H1 (cell line): Measurements from ENCODE around the gene PDZD2. TPM values are rescaled to one million over a fixed set of nuclear protein-coding genes. Genes with fewer than 3 reads are reported as not detected.

Experiments
- CTCF ChIA-PET: fragments of 300-600 bp; sonication (Branson Sonifier 250); formaldehyde crosslinking; loops from one replicate; lab custom pipeline; 2021; ENCODE audit not compliant: partially characterized antibody; lab: Charles Lee
- POLR2A ChIA-PET: fragments of 300-600 bp; sonication (Branson Sonifier 250); formaldehyde crosslinking; loops from one replicate; lab custom pipeline; 2021; ENCODE audit warnings: inconsistent platforms; ENCODE audit not compliant: partially characterized antibody; lab: Charles Lee
- DNase-seq, 2 experiments: peaks; one replicate each; pipeline versions ENCODE4 v3.0.0 to v3.0.0-alpha.2; 2010 to 2022; ENCODE audit warnings: low spot score in 2 of 2, low read depth in 1 of 2, mixed read lengths in 1 of 2
- FAIRE-seq: peaks from 2 replicates; lab custom pipeline; 2011; peaks lifted over from hg19 to GRCh38; lab: Jason Lieb, UNC
- H2AFZ ChIP-seq: 2 replicates; pipeline ENCODE4 v1.8.1; 2012; ENCODE audit warnings: low read length, inconsistent platforms
- H2AK5ac ChIP-seq: 2 replicates; pipeline ENCODE4 v1.6.1; 2013; ENCODE audit warnings: low read depth, low read length
- H2BK120ac ChIP-seq: replicated peaks from 2 replicates; pipeline ENCODE3; 2013; ENCODE audit warnings: low read depth, low read length, inconsistent platforms
- H2BK12ac ChIP-seq: 2 replicates; pipeline ENCODE4 v1.6.1; 2013; ENCODE audit warnings: low read depth, low read length
- H2BK15ac ChIP-seq: 2 replicates; pipeline ENCODE4 v1.6.1; 2013; ENCODE audit warnings: low read length
- H2BK20ac ChIP-seq: 2 replicates; pipeline ENCODE4 v1.6.1; 2013; ENCODE audit warnings: low read length
- H2BK5ac ChIP-seq: 2 replicates; pipeline ENCODE4 v1.6.1; 2013; ENCODE audit warnings: low read depth, low read length
- H3K14ac ChIP-seq: 2 replicates; pipeline ENCODE4 v1.6.1; 2013; ENCODE audit warnings: inconsistent platforms; ENCODE audit not compliant: insufficient read length
- H3K18ac ChIP-seq: 2 replicates; pipeline ENCODE4 v1.6.1; 2013; ENCODE audit warnings: low read length; ENCODE audit errors: extremely low read depth
- H3K23ac ChIP-seq: 2 replicates; pipeline ENCODE4 v1.6.1; 2013; ENCODE audit warnings: inconsistent platforms; ENCODE audit not compliant: insufficient read length
- H3K23me2 ChIP-seq: 2 replicates; pipeline ENCODE4 v1.6.1; 2013; ENCODE audit warnings: low read depth, low read length
- H3K27ac ChIP-seq: 2 replicates; pipeline ENCODE4 v1.6.1; 2011; ENCODE audit warnings: low read depth, low read length, inconsistent platforms
- H3K27me3 ChIP-seq, 4 experiments: replicated peaks in 1 of 4; 1 replicate in 1 of 4; 2 replicates in 3 of 4; pipeline versions ENCODE4 v1.6.1 to v1.8.1; 2011 to 2013; ENCODE audit warnings: low read length in 3 of 4, mild to moderate bottlenecking in 3 of 4, inconsistent platforms in 2 of 4, mixed read lengths in 2 of 4, moderate library complexity in 1 of 4; ENCODE audit not compliant: control insufficient read depth in 3 of 4, insufficient read depth in 3 of 4; ENCODE audit errors: extremely low read depth in 1 of 4
- H3K36me3 ChIP-seq, 4 experiments: 2 replicates each; pipeline versions ENCODE4 v1.6.1 to v1.8.1; 2011 to 2013; ENCODE audit warnings: mild to moderate bottlenecking in 4 of 4, low read length in 3 of 4, moderate library complexity in 2 of 4, control low read depth in 1 of 4, inconsistent platforms in 1 of 4; ENCODE audit not compliant: insufficient read depth in 4 of 4, control insufficient read depth in 2 of 4
- H3K4ac ChIP-seq: replicated peaks from 2 replicates; pipeline ENCODE3; 2013; ENCODE audit warnings: low read length, low read depth, mixed read lengths, inconsistent platforms; ENCODE audit not compliant: insufficient read length
- H3K4me1 ChIP-seq, 4 experiments: replicated peaks in 1 of 4; 1 replicate in 1 of 4; 2 replicates in 3 of 4; pipeline versions ENCODE4 v1.6.1 to v1.8.1; 2011 to 2013; ENCODE audit warnings: low read length in 3 of 4, inconsistent platforms in 2 of 4, mixed read lengths in 1 of 4; ENCODE audit not compliant: insufficient read depth in 4 of 4, control insufficient read depth in 3 of 4
- H3K4me2 ChIP-seq, 2 experiments: 2 replicates each; pipeline versions ENCODE4 v1.6.1 to v1.8.1; 2011 to 2013; ENCODE audit warnings: low read depth in 2 of 2, low read length in 2 of 2, control low read depth in 1 of 2, inconsistent platforms in 1 of 2, mild to moderate bottlenecking in 1 of 2; ENCODE audit not compliant: insufficient read depth in 1 of 2
- H3K4me3 ChIP-seq, 4 experiments: fragments of 200-600, 300-600 bp in 1 of 4; sonication (generic), shearing (Covaris generic), sonication (Bioruptor Twin) in 1 of 4; 2 replicates each; pipeline versions ENCODE4 v1.5.1 to v1.8.1; 2011 to 2016; ENCODE audit warnings: low read length in 4 of 4, low read depth in 3 of 4, control low read depth in 2 of 4, inconsistent platforms in 2 of 4, mild to moderate bottlenecking in 2 of 4, mixed read lengths in 1 of 4, moderate library complexity in 1 of 4; ENCODE audit not compliant: insufficient read depth in 2 of 4; ENCODE audit errors: extremely low read depth in 1 of 4
- H3K56ac ChIP-seq: replicated peaks from 2 replicates; pipeline ENCODE3; 2013; ENCODE audit warnings: low read depth, mild to moderate bottlenecking, mixed read lengths, low read length, inconsistent platforms; ENCODE audit not compliant: insufficient read length
- H3K79me1 ChIP-seq: 2 replicates; pipeline ENCODE4 v1.6.1; 2013; ENCODE audit warnings: low read depth, low read length, control low read depth
- H3K79me2 ChIP-seq, 2 experiments: 2 replicates each; pipeline versions ENCODE4 v1.6.1 to v1.8.1; 2012 to 2013; ENCODE audit warnings: low read length in 2 of 2, mild to moderate bottlenecking in 2 of 2, inconsistent platforms in 1 of 2; ENCODE audit not compliant: insufficient read depth in 2 of 2, control insufficient read depth in 1 of 2
- H3K9ac ChIP-seq, 4 experiments: replicated peaks in 1 of 4; 1 replicate in 1 of 4; 2 replicates in 3 of 4; pipeline versions ENCODE4 v1.6.1 to v1.8.1; 2011 to 2013; ENCODE audit warnings: low read depth in 3 of 4, low read length in 3 of 4, control low read depth in 2 of 4, mild to moderate bottlenecking in 2 of 4, moderate library complexity in 2 of 4, inconsistent platforms in 1 of 4; ENCODE audit errors: extremely low read depth in 1 of 4
- H3K9me3 ChIP-seq, 2 experiments: 2 replicates each; pipeline versions ENCODE4 v1.6.1 to v1.8.1; 2012 to 2013; ENCODE audit warnings: mild to moderate bottlenecking in 2 of 2, moderate library complexity in 2 of 2, control low read depth in 1 of 2, inconsistent platforms in 1 of 2, low read depth in 1 of 2, low read length in 1 of 2, mixed read lengths in 1 of 2; ENCODE audit not compliant: insufficient read depth in 2 of 2
- H4K20me1 ChIP-seq, 2 experiments: replicated peaks in 1 of 2; 2 replicates each; pipeline versions ENCODE3 to v1.8.1; 2011 to 2013; ENCODE audit warnings: inconsistent platforms in 2 of 2, low read length in 2 of 2, mild to moderate bottlenecking in 1 of 2; ENCODE audit not compliant: insufficient read depth in 2 of 2, control insufficient read depth in 1 of 2
- H4K5ac ChIP-seq: 2 replicates; pipeline ENCODE4 v1.6.1; 2013; ENCODE audit warnings: low read length, low read depth, mixed read lengths, inconsistent platforms; ENCODE audit not compliant: insufficient read length
- H4K8ac ChIP-seq: 2 replicates; pipeline ENCODE4 v1.8.0; 2013; ENCODE audit warnings: mild to moderate bottlenecking, moderate library complexity, low read length, inconsistent platforms; ENCODE audit not compliant: insufficient read depth; ENCODE audit errors: extremely low read depth
- H4K91ac ChIP-seq: replicated peaks from 2 replicates; pipeline ENCODE3; 2013; ENCODE audit warnings: low read length, mixed read lengths, inconsistent platforms; ENCODE audit not compliant: insufficient read length
- CTBP2 ChIP-seq: IDR thresholded peaks from 2 replicates; pipeline ENCODE4 v1.7.0; 2011; ENCODE audit warnings: borderline replicate concordance, mild to moderate bottlenecking, moderate library complexity, mixed read lengths, low read length; ENCODE audit not compliant: insufficient read depth, insufficient read length
- GTF2F1 ChIP-seq: IDR thresholded peaks from 2 replicates; pipeline ENCODE4 v1.6.1; 2012; ENCODE audit warnings: low read depth, low read length, improper control_type of control experiment, borderline replicate concordance
- ZNF274 ChIP-seq: IDR thresholded peaks from 2 replicates; pipeline ENCODE4 v1.7.0; 2012; ENCODE audit warnings: low read length, borderline replicate concordance; ENCODE audit errors: extremely low read depth
- WGBS, 2 experiments: shearing (Covaris generic) in 1 of 2; methylation state at CpG; one replicate each; pipeline versions ENCODE4 v1.1.6 to v1.1.7; 2013 to 2015; ENCODE audit warnings: low lambda C conversion rate in 2 of 2, mixed read lengths in 2 of 2, inconsistent platforms in 1 of 2, low coverage in 1 of 2, missing lambda C conversion rate in 1 of 2; ENCODE audit not compliant: insufficient replicate concordance in 2 of 2, insufficient coverage in 1 of 2, insufficient read length in 1 of 2; ENCODE audit errors: extremely low coverage in 1 of 2, missing lambda C conversion rate in 1 of 2; 5-methylcytosine and 5-hydroxymethylcytosine counted together
- polyA plus RNA-seq, 7 experiments: library from polyadenylated mRNA; depleted of rRNA in 3 of 7; stranded (reverse) in 5 of 7; unstranded in 2 of 7; fragments of >200 nt in 5 of 7; fragments of 200-250 nt in 2 of 7; gene quantifications; 1 replicate in 5 of 7; 2 replicates in 1 of 7; 4 replicates in 1 of 7; pipeline versions ENCODE4 v1.2.1 to v1.2.3, GENCODE V29; 2011 to 2013; ENCODE audit warnings: missing spikeins in 2 of 7, mixed read lengths in 2 of 7
- total RNA-seq: library from RNA; stranded (reverse); fragmentation: NEBNext Ultra II Directional; extraction: Animal tissue kit (Norgen Biotek cat#: 25700); gene quantifications from 2 replicates; pipeline ENCODE4 v1.2.1, GENCODE V29; 2021

Gene PDZD2
- total and polyA plus RNA-seq, 2 of the 8 experiments (the other 6 are each of a cell fraction or from before 2014, with no cell fraction given) = 1.2 to 6.8 TPM

DNA sequence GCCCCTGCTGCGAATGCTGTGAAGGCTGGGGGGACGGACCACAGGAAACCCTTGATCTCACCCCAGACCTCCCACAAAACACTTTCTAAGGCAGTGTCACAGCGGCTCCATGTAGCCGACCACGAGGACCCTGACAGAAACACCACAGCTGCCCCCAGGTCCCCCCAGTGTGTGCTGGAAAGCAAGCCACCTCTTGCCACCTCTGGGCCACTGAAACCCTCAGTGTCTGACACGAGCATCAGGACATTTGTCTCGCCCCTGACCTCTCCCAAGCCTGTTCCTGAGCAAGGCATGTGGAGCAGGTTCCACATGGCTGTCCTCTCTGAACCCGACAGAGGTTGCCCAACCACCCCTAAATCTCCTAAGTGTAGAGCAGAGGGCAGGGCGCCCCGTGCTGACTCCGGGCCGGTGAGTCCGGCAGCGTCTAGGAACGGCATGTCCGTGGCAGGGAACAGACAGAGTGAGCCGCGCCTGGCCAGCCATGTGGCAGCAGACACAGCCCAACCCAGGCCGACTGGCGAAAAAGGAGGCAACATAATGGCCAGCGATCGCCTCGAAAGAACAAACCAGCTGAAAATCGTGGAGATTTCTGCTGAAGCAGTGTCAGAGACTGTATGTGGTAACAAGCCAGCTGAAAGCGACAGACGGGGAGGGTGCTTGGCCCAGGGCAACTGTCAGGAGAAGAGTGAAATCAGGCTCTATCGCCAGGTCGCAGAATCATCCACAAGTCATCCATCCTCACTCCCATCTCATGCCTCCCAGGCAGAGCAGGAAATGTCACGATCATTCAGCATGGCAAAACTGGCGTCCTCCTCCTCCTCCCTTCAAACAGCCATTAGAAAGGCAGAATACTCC is 450.4 kb downstream of the PDZD2 start:
- Histone ChIP-seq H2BK20ac (no peak overlapping the region), H2BK5ac (no peak overlapping the region), H3K18ac (no peak overlapping the region), H3K56ac (no peak overlapping the region), H2BK15ac (no peak overlapping the region), H4K5ac (no peak overlapping the region), H4K20me1 (no peaks in the 10 kb centered on the region), H3K4me3 (no peak overlapping the region), H2BK120ac (no peak overlapping the region), H4K91ac (no peak overlapping the region), H3K23ac (no peak overlapping the region), H4K8ac (no peak overlapping the region), H3K9ac (no peak overlapping the region), H3K27ac (no peak overlapping the region), H3K4ac (no peak overlapping the region), H3K36me3 (no peaks in the 10 kb centered on the region; a peak in 1 of 8 replicates), H3K4me2 (no peak overlapping the region), H3K4me1 (peaks cover 0 to 2% (median 0%) of the 10 kb centered on the region in 4 experiments; a peak in 1 of 7 replicates), H3K79me2 (no peaks in the 10 kb centered on the region), H3K79me1 (no peaks in the 10 kb centered on the region), H2AFZ (no peak overlapping the region), H2BK12ac (no peak overlapping the region), H3K23me2 (no peaks in the 10 kb centered on the region), H2AK5ac (no peak overlapping the region), H3K9me3 (no peaks in the 10 kb centered on the region), H3K27me3 (no peaks in the 10 kb centered on the region), H3K14ac (no peak overlapping the region)
- WGBS, 2 experiments = 91% methylated on average over 30 of the region's 30 CpGs; no CpG with 5 or more reads in 1 of the 2 experiments
- DNase-seq (no peak), FAIRE-seq (no peak)
- no peak for TF ChIP-seq CTBP2
- TF ChIP-seq ZNF274 = no peak
- TF ChIP-seq GTF2F1 = no peak
- ChIA-PET CTCF (interaction anchor here (0.9 to 5.3 kb wide), 6 partner anchors 12 to 529 kb away, joined by 3 to 68 read pairs (median 5); no protein-coding TSS in a partner anchor), POLR2A (no interaction called here)
